Liver (tissue), 9 donors: Measurements from ENCODE around the gene KRTAP5-1. TPM values are rescaled to one million over a fixed set of nuclear protein-coding genes. Genes with fewer than 3 reads are reported as not detected.

Source experiments
- DNase-seq: peaks from one replicate; pipeline ENCODE4 v3.0.0-alpha.2; 2017; ENCODE audit warnings: low spot score
- H3K27ac ChIP-seq, 2 donors: one replicate each; pipeline ENCODE4 v1.7.0; 2013; ENCODE audit warnings: inconsistent platforms in 2 of 2, low read length in 2 of 2, control low read depth in 1 of 2, low read depth in 1 of 2, mild to moderate bottlenecking in 1 of 2
- H3K27me3 ChIP-seq, 4 donors: one replicate each; pipeline versions ENCODE4 v1.6.1 to v1.7.0; 2013; ENCODE audit warnings: low read length in 3 of 4, inconsistent platforms in 1 of 4, mild to moderate bottlenecking in 1 of 4, moderate library complexity in 1 of 4; ENCODE audit not compliant: control insufficient read depth in 4 of 4, insufficient read depth in 4 of 4
- H3K36me3 ChIP-seq, 4 donors: one replicate each; pipeline versions ENCODE4 v1.6.1 to v1.7.0; 2013; ENCODE audit warnings: low read length in 3 of 4, mild to moderate bottlenecking in 3 of 4, low read depth in 1 of 4, moderate library complexity in 1 of 4; ENCODE audit not compliant: control insufficient read depth in 4 of 4, insufficient read depth in 3 of 4
- H3K4me1 ChIP-seq, 4 donors: one replicate each; pipeline versions ENCODE4 v1.6.1 to v1.7.0; 2013; ENCODE audit warnings: low read length in 3 of 4, mild to moderate bottlenecking in 3 of 4, moderate library complexity in 1 of 4; ENCODE audit not compliant: control insufficient read depth in 4 of 4, insufficient read depth in 4 of 4
- H3K4me3 ChIP-seq, 3 donors: one replicate each; pipeline versions ENCODE4 v1.6.1 to v1.7.0; 2013; ENCODE audit warnings: low read length in 3 of 3, control low read depth in 1 of 3, low read depth in 1 of 3, mild to moderate bottlenecking in 1 of 3
- H3K9ac ChIP-seq, 2 donors: one replicate each; pipeline ENCODE4 v1.7.0; 2013; ENCODE audit warnings: low read length in 2 of 2, mild to moderate bottlenecking in 2 of 2, moderate library complexity in 2 of 2, control low read depth in 1 of 2, low read depth in 1 of 2
- H3K9me3 ChIP-seq, 4 donors: one replicate each; pipeline versions ENCODE4 v1.6.1 to v1.7.0; 2013; ENCODE audit warnings: low read length in 3 of 4; ENCODE audit not compliant: control insufficient read depth in 4 of 4
- ATF3 ChIP-seq: IDR thresholded peaks from 2 replicates; pipeline ENCODE4 v1.6.1; 2016; ENCODE audit warnings: antibody characterized with exemption
- CTCF ChIP-seq: fragments of 150-350 bp; IDR thresholded peaks from 2 replicates; pipeline ENCODE4 v1.5.1; 2017; ENCODE audit warnings: improper control_type of control experiment, low read depth, low read length; ENCODE audit not compliant: missing input control
- EGR1 ChIP-seq, 2 donors: IDR thresholded peaks; 2 replicates each; pipeline ENCODE4 v1.6.1; 2016 to 2018; ENCODE audit warnings: antibody characterized with exemption in 2 of 2, low read depth in 2 of 2
- FOXA1 ChIP-seq: IDR thresholded peaks from 2 replicates; pipeline ENCODE4 v1.6.1; 2016; ENCODE audit warnings: antibody characterized with exemption
- FOXA2 ChIP-seq: IDR thresholded peaks from 2 replicates; pipeline ENCODE4 v1.6.1; 2016; ENCODE audit warnings: antibody characterized with exemption
- GABPA ChIP-seq, 2 donors: IDR thresholded peaks in 1 of 2; conservative IDR thresholded peaks in 1 of 2; 2 replicates each; pipeline ENCODE4 v1.6.1; 2016; ENCODE audit warnings: antibody characterized with exemption in 2 of 2, mild to moderate bottlenecking in 1 of 2, moderate library complexity in 1 of 2
- HNF4A ChIP-seq, 2 donors: conservative IDR thresholded peaks; 2 replicates each; pipeline ENCODE4 v1.6.1; 2016; ENCODE audit warnings: antibody characterized with exemption in 2 of 2, mild to moderate bottlenecking in 2 of 2
- HNF4G ChIP-seq: IDR thresholded peaks from 2 replicates; pipeline ENCODE4 v1.6.1; 2016; ENCODE audit warnings: antibody characterized with exemption
- JUND ChIP-seq, 2 donors: IDR thresholded peaks; 2 replicates each; pipeline ENCODE4 v1.6.1; 2016; ENCODE audit warnings: antibody characterized with exemption in 2 of 2
- MAX ChIP-seq: IDR thresholded peaks from 2 replicates; pipeline ENCODE4 v1.6.1; 2016; ENCODE audit warnings: antibody characterized with exemption
- NR2F2 ChIP-seq: IDR thresholded peaks from 2 replicates; pipeline ENCODE4 v1.6.1; 2016; ENCODE audit warnings: antibody characterized with exemption
- RAD21 ChIP-seq, 2 donors: IDR thresholded peaks; 2 replicates each; pipeline ENCODE4 v1.6.1; 2016; ENCODE audit warnings: antibody characterized with exemption in 2 of 2, mild to moderate bottlenecking in 2 of 2
- REST ChIP-seq: IDR thresholded peaks from 2 replicates; pipeline ENCODE4 v1.6.1; 2016; ENCODE audit warnings: antibody characterized with exemption, mild to moderate bottlenecking
- RXRA ChIP-seq, 2 donors: IDR thresholded peaks; 2 replicates each; pipeline ENCODE4 v1.6.1; 2017 to 2018; ENCODE audit warnings: antibody characterized with exemption in 2 of 2, mild to moderate bottlenecking in 1 of 2
- SP1 ChIP-seq: IDR thresholded peaks from 2 replicates; pipeline ENCODE4 v1.6.1; 2018; ENCODE audit warnings: antibody characterized with exemption, mild to moderate bottlenecking
- TAF1 ChIP-seq: conservative IDR thresholded peaks from 2 replicates; pipeline ENCODE4 v1.6.1; 2016; ENCODE audit warnings: antibody characterized with exemption, mild to moderate bottlenecking
- YY1 ChIP-seq: IDR thresholded peaks from 2 replicates; pipeline ENCODE4 v1.6.1; 2016; ENCODE audit warnings: antibody characterized with exemption, mild to moderate bottlenecking
- ZBTB33 ChIP-seq: IDR thresholded peaks from 2 replicates; pipeline ENCODE4 v1.6.1; 2016; ENCODE audit warnings: antibody characterized with exemption
- WGBS: extraction: QIAGEN DNeasy Blood & Tissue Kit; methylation state at CpG from one replicate; pipeline ENCODE4 v1.1.7; 2013; 5-methylcytosine and 5-hydroxymethylcytosine counted together
- polyA plus RNA-seq, 2 donors: library from polyadenylated mRNA; stranded (reverse) in 1 of 2; unstranded in 1 of 2; fragments of 200-250 nt in 1 of 2; fragments of >200 nt in 1 of 2; fragmentation: Nextera tagmentation in 1 of 2; extraction: Ambion mirVana in 1 of 2; gene quantifications; one replicate each; pipeline versions ENCODE4 v1.2.1 to v1.2.3, GENCODE V29; 2013 to 2015
- total RNA-seq, 2 donors: library from RNA; depleted of rRNA; stranded (reverse); fragments of >200 nt; gene quantifications; one replicate each; pipeline ENCODE4 v1.2.3, GENCODE V29; 2014
- donor health status: healthy.
- donor health status: healthy.
- donor health status: healthy.
- donor health status: healthy.
- donor health status: healthy.

The KRTAP5-1 gene
- total and polyA plus RNA-seq, 4 donors = not detected

- Histone ChIP-seq H3K4me3 (no peak overlapping the region), H3K9ac (no peak overlapping the region), H3K36me3 (no peaks in the 10 kb centered on the region), H3K27me3 (peaks cover 0 to 2% (median 0%) of the 10 kb centered on the region in 4 donors), H3K9me3 (no peaks in the 10 kb centered on the region), H3K27ac (no peak overlapping the region), H3K4me1 (peaks cover 0 to 10% (median 4%) of the 10 kb centered on the region in 4 donors)
- 86% methylated on average over 22 of the region's 22 CpGs for WGBS
- no peak for TF ChIP-seq JUND (IDR thresholded peaks at IDR 0.05)
- no peak for TF ChIP-seq EGR1 (IDR thresholded peaks at IDR 0.05; ENCODE audit: low read depth in 2 of 2)
- TF ChIP-seq HNF4A (conservative IDR thresholded peaks at IDR 0.05) = no peak
- no peak for TF ChIP-seq NR2F2
- TF ChIP-seq REST = no peak
- no peak for TF ChIP-seq RAD21 (IDR thresholded peaks at IDR 0.05)
- no peak for DNase-seq
Measured at GRCh38 chr11:1541474-1542204, 43.4 kb downstream of the KRTAP5-1 start.

GRCh38 chr11:1540074-1540473 lies 45.0 kb downstream of the KRTAP5-1 start:
- Histone ChIP-seq H3K27me3 (no peaks in the 10 kb centered on the region), H3K9me3 (no peaks in the 10 kb centered on the region), H3K36me3 (peaks cover 0 to 7% (median 0%) of the 10 kb centered on the region in 4 donors), H3K4me1 (peaks cover 0 to 15% (median 4%) of the 10 kb centered on the region in 4 donors), H3K4me3 (no peak overlapping the region), H3K9ac (no peak overlapping the region), H3K27ac (no peak overlapping the region)
- WGBS = 85% methylated on average over 6 of the region's 6 CpGs
- no peak for DNase-seq
- TF ChIP-seq ATF3 = no peak
- TF ChIP-seq ZBTB33 = no peak
- no peak for TF ChIP-seq RAD21 (IDR thresholded peaks at IDR 0.05)
- TF ChIP-seq EGR1 (IDR thresholded peaks at IDR 0.05; ENCODE audit: low read depth in 2 of 2) = no peak
- no peak for TF ChIP-seq MAX
- no peak for TF ChIP-seq FOXA1
- TF ChIP-seq YY1 = no peak
- no peak for TF ChIP-seq SP1
- TF ChIP-seq RXRA (IDR thresholded peaks at IDR 0.05) = no peak
- no peak for TF ChIP-seq REST
- no peak for TF ChIP-seq GABPA (IDR thresholded peaks at IDR 0.05 in 1 of 2, conservative IDR thresholded peaks at IDR 0.05 in 1 of 2)
- no peak for TF ChIP-seq JUND (IDR thresholded peaks at IDR 0.05)
- no peak for TF ChIP-seq HNF4G
- TF ChIP-seq HNF4A (conservative IDR thresholded peaks at IDR 0.05) = no peak
- TF ChIP-seq CTCF = no peak
- no peak for TF ChIP-seq FOXA2
- no peak for TF ChIP-seq NR2F2
- TF ChIP-seq TAF1 = no peak
